HepG2 (cell line): Measurements from ENCODE around the gene PRSS36. TPM values are rescaled to one million over a fixed set of nuclear protein-coding genes. Genes with fewer than 3 reads are reported as not detected.
A peak's percentile ranks its signal among the peaks of the same experiment; 100 is the strongest.

Experiments
- AGO1 ChIP-seq: fragments of 200-400 bp; formaldehyde crosslinking; IDR thresholded peaks from 2 replicates; pipeline ENCODE4 v1.6.1; 2017; ENCODE audit warnings: mild to moderate bottlenecking, low read depth, low read length, moderate library complexity; ENCODE audit not compliant: poor library complexity, severe bottlenecking
- ARHGAP35 ChIP-seq: sonication (generic); formaldehyde crosslinking; IDR thresholded peaks from 2 replicates; pipeline ENCODE4 v1.9.0; 2022; ENCODE audit warnings: mild to moderate bottlenecking, inconsistent platforms, moderate library complexity, missing genetic modification reagents, borderline replicate concordance
- ASH2L ChIP-seq: fragments of 300-600, 200-600 bp; sonication (generic); IDR thresholded peaks from 2 replicates; pipeline ENCODE4 v1.7.0; 2017; ENCODE audit warnings: low read depth, mild to moderate bottlenecking, moderate library complexity, mixed read lengths, low read length; ENCODE audit not compliant: insufficient read length
- ATM ChIP-seq: fragments of 450-650 bp; IDR thresholded peaks from 2 replicates; pipeline ENCODE4 v1.7.1; 2017; ENCODE audit warnings: mild to moderate bottlenecking, borderline replicate concordance
- CSRNP1 ChIP-seq: sonication (generic); formaldehyde crosslinking; IDR thresholded peaks from 2 replicates; pipeline ENCODE4 v1.8.1; 2023; ENCODE audit warnings: mild to moderate bottlenecking, missing genetic modification reagents
- ELF3 ChIP-seq: IDR thresholded peaks from 2 replicates; pipeline ENCODE4 v1.6.1; 2016; ENCODE audit warnings: missing genetic modification reagents, missing compliant biosample characterization
- ETV5 ChIP-seq: IDR thresholded peaks from 2 replicates; pipeline ENCODE4 v1.6.1; 2018; ENCODE audit warnings: missing biosample characterization, missing genetic modification reagents, inconsistent platforms, borderline replicate concordance
- GABPB1 ChIP-seq: IDR thresholded peaks from 2 replicates; pipeline ENCODE4 v1.6.1; 2016; ENCODE audit warnings: mild to moderate bottlenecking, missing genetic modification reagents, moderate library complexity, missing compliant biosample characterization
- HNF4A ChIP-seq: sonication (generic); formaldehyde crosslinking; IDR thresholded peaks from 2 replicates; pipeline ENCODE4 v1.4.0; 2020; ENCODE audit warnings: missing genetic modification reagents
- HNRNPL ChIP-seq: fragments of 200-400 bp; formaldehyde crosslinking; IDR thresholded peaks from 2 replicates; pipeline ENCODE4 v1.6.1; 2017; ENCODE audit warnings: mild to moderate bottlenecking, low read depth, low read length
- JARID2 ChIP-seq: sonication (generic); formaldehyde crosslinking; IDR thresholded peaks from 2 replicates; pipeline ENCODE4 v1.8.1; 2023; ENCODE audit warnings: missing genetic modification reagents, inconsistent platforms; ENCODE audit not compliant: insufficient replicate concordance
- MTERF4 ChIP-seq: sonication (generic); formaldehyde crosslinking; IDR thresholded peaks from 2 replicates; pipeline ENCODE4 v1.8.0; 2023; ENCODE audit warnings: mild to moderate bottlenecking, missing genetic modification reagents
- NFAT5 ChIP-seq: sonication (generic); formaldehyde crosslinking; IDR thresholded peaks from 2 replicates; pipeline ENCODE4 v1.4.0; 2020; ENCODE audit warnings: missing genetic modification reagents
- SNAI1 ChIP-seq: sonication (generic); formaldehyde crosslinking; IDR thresholded peaks from 2 replicates; pipeline ENCODE4 v1.5.0; 2020; ENCODE audit warnings: mild to moderate bottlenecking, missing genetic modification reagents, borderline replicate concordance
- ZBTB26 ChIP-seq: IDR thresholded peaks from 2 replicates; pipeline ENCODE4 v1.6.1; 2016; ENCODE audit warnings: missing compliant biosample characterization, missing genetic modification reagents, borderline replicate concordance
- ZNF274 ChIP-seq: sonication (generic); formaldehyde crosslinking; IDR thresholded peaks from 2 replicates; pipeline ENCODE4 v1.5.1; 2020; ENCODE audit warnings: mild to moderate bottlenecking, missing genetic modification reagents
- ZNF781 ChIP-seq: sonication (generic); formaldehyde crosslinking; IDR thresholded peaks from 2 replicates; pipeline ENCODE4 v1.5.1; 2020; ENCODE audit warnings: borderline replicate concordance, mild to moderate bottlenecking, missing genetic modification reagents; ENCODE audit errors: not compliant biosample characterization
- ZSCAN29 ChIP-seq: sonication (generic); formaldehyde crosslinking; conservative IDR thresholded peaks from 2 replicates; pipeline ENCODE4 v1.4.0; 2020; ENCODE audit warnings: mild to moderate bottlenecking, missing genetic modification reagents
- polyA plus RNA-seq, 8 experiments: library from polyadenylated mRNA; depleted of rRNA in 3 of 8; stranded (reverse) in 7 of 8; unstranded in 1 of 8; fragments of >200 nt; fragmentation: Illumina TruSeq in 4 of 8; extraction: Trizol in 4 of 8; gene quantifications; 2 replicates each; pipeline versions ENCODE4 v1.2.1 to v1.2.3, GENCODE V29; 2011 to 2016; ENCODE audit warnings: low read depth in 4 of 8, missing spikeins in 1 of 8, mixed read lengths in 1 of 8; ENCODE audit not compliant: insufficient read depth in 1 of 8
- total RNA-seq, 5 experiments: library from RNA; depleted of rRNA; stranded (reverse); fragments of >200 nt; fragmentation: Illumina TruSeq; extraction: Trizol; gene quantifications; 2 replicates each; pipeline ENCODE4 v1.2.3, GENCODE V29; 2016; ENCODE audit warnings: low read depth in 1 of 5

Gene PRSS36
- total and polyA plus RNA-seq, 2 of the 13 experiments (the other 11 are each of a cell fraction or from before 2014, with no cell fraction given): 1.5 to 2.1 TPM

GRCh38 chr16:31138621-31139578, 11.0 kb downstream of the PRSS36 start (continued):
- 0 out of 2 replicates have a peak, but pooled peaks have one; percentile 16 for TF ChIP-seq NFAT5 (CRISPR knock-in tag)
- TF ChIP-seq HNF4A: peak; percentile 15; the same call in 1 of the 2 replicates
- peak; percentile 49; the same call in 1 of the 2 replicates for TF ChIP-seq GABPB1 (CRISPR knock-in tag)
- TF ChIP-seq ZNF781: peak; percentile 59
- TF ChIP-seq AGO1: no peak
- TF ChIP-seq HNRNPL: 0 out of 2 replicates have a peak, but pooled peaks have one; percentile 29
- peak; percentile 70; the same call in 1 of the 2 replicates for TF ChIP-seq MTERF4
- TF ChIP-seq ELF3 (CRISPR knock-in tag): no peak
- no peak for TF ChIP-seq CSRNP1 (CRISPR knock-in tag)
- 0 out of 2 replicates have a peak, but pooled peaks have one; percentile 29 for TF ChIP-seq ZSCAN29
- TF ChIP-seq SNAI1 (CRISPR knock-in tag): no peak
- no peak for TF ChIP-seq JARID2
- TF ChIP-seq ASH2L: no peak
- no peak for TF ChIP-seq ARHGAP35 (CRISPR knock-in tag)
- TF ChIP-seq ZNF274 (CRISPR knock-in tag): 0 out of 2 replicates have a peak, but pooled peaks have one; percentile 53
- TF ChIP-seq ATM: no peak
- TF ChIP-seq ETV5: 0 out of 2 replicates have a peak, but pooled peaks have one; percentile 7
- TF ChIP-seq ZBTB26: 0 out of 2 replicates have a peak, but pooled peaks have one; percentile 5
